CD14-positive monocyte (primary cell): Measurements from ENCODE around the gene CNTNAP2. TPM values are rescaled to one million over a fixed set of nuclear protein-coding genes. Genes with fewer than 3 reads are reported as not detected.

Experiments used
- DNase-seq, 3 donors: peaks; one replicate each; pipeline ENCODE4 v3.0.0-alpha.2; 2011 to 2022
- H2AFZ ChIP-seq: 2 replicates; pipeline ENCODE4 v1.6.0; 2012; ENCODE audit warnings: mild to moderate bottlenecking, low read depth, low read length, inconsistent platforms; ENCODE audit not compliant: insufficient read depth, poor library complexity, severe bottlenecking
- H3K27ac ChIP-seq, 2 donors: 1 replicate in 1 of 2; 2 replicates in 1 of 2; pipeline ENCODE4 v1.5.1; 2012 to 2013; ENCODE audit warnings: low read length in 2 of 2, control low read depth in 1 of 2, inconsistent platforms in 1 of 2, low read depth in 1 of 2, mild to moderate bottlenecking in 1 of 2
- H3K27me3 ChIP-seq, 2 donors: one replicate each; pipeline versions ENCODE4 v1.6.0 to v1.6.1; 2011 to 2013; ENCODE audit warnings: low read length in 2 of 2; ENCODE audit not compliant: control insufficient read depth in 2 of 2, insufficient read depth in 2 of 2
- H3K36me3 ChIP-seq, 2 donors: replicated peaks in 1 of 2; 1 replicate in 1 of 2; 2 replicates in 1 of 2; pipeline versions ENCODE4 v1.5.1 to v1.6.1; 2012 to 2013; ENCODE audit warnings: low read length in 2 of 2, control low read depth in 1 of 2, inconsistent platforms in 1 of 2, mild to moderate bottlenecking in 1 of 2; ENCODE audit not compliant: insufficient read depth in 2 of 2, control insufficient read depth in 1 of 2
- H3K4me1 ChIP-seq, 2 donors: 1 replicate in 1 of 2; 2 replicates in 1 of 2; pipeline versions ENCODE4 v1.5.1 to v1.6.1; 2012 to 2013; ENCODE audit warnings: low read length in 2 of 2, control low read depth in 1 of 2, inconsistent platforms in 1 of 2, mild to moderate bottlenecking in 1 of 2, moderate library complexity in 1 of 2; ENCODE audit not compliant: insufficient read depth in 2 of 2, control insufficient read depth in 1 of 2
- H3K4me2 ChIP-seq: replicated peaks from 2 replicates; pipeline ENCODE3; 2012; ENCODE audit warnings: low read length, moderate library complexity, mild to moderate bottlenecking; ENCODE audit not compliant: poor library complexity, severe bottlenecking; ENCODE audit errors: extremely low read depth
- H3K4me3 ChIP-seq, 3 experiments: fragments of 200-600 bp in 1 of 3; sonication (generic) in 1 of 3; replicated peaks in 1 of 3; 1 replicate in 2 of 3; 2 replicates in 1 of 3; pipeline ENCODE4 v1.5.1; 2011 to 2013; ENCODE audit warnings: low read length in 3 of 3, mild to moderate bottlenecking in 3 of 3, control low read depth in 2 of 3, low read depth in 2 of 3, inconsistent platforms in 1 of 3, moderate library complexity in 1 of 3
- H3K79me2 ChIP-seq: 2 replicates; pipeline ENCODE4 v1.6.0; 2012; ENCODE audit warnings: mild to moderate bottlenecking, control low read depth, inconsistent platforms, low read length, moderate library complexity; ENCODE audit not compliant: insufficient read depth
- H3K9ac ChIP-seq: 2 replicates; pipeline ENCODE4 v1.6.0; 2017; ENCODE audit warnings: low read length, mild to moderate bottlenecking; ENCODE audit not compliant: insufficient read depth, poor library complexity, severe bottlenecking
- H3K9me3 ChIP-seq, 2 donors: replicated peaks in 1 of 2; 1 replicate in 1 of 2; 2 replicates in 1 of 2; pipeline versions ENCODE4 v1.5.1 to v1.6.1; 2012 to 2013; ENCODE audit warnings: low read length in 2 of 2, control low read depth in 1 of 2; ENCODE audit not compliant: control insufficient read depth in 1 of 2, insufficient read depth in 1 of 2
- H4K20me1 ChIP-seq: 2 replicates; pipeline ENCODE4 v1.6.0; 2012; ENCODE audit warnings: mild to moderate bottlenecking, low read length, control low read depth, moderate library complexity; ENCODE audit not compliant: insufficient read depth
- H3K27ac Mint-ChIP-seq, 7 donors: one replicate each; pipeline ENCODE4 v1.8.0; 2020; ENCODE audit warnings: mild to moderate bottlenecking in 7 of 7, mixed read lengths in 7 of 7, moderate library complexity in 6 of 7, inconsistent platforms in 2 of 7
- H3K27me3 Mint-ChIP-seq, 3 donors: one replicate each; pipeline ENCODE4 v1.8.0; 2021 to 2022; ENCODE audit warnings: low read depth in 3 of 3, mild to moderate bottlenecking in 3 of 3, mixed read lengths in 3 of 3, moderate library complexity in 3 of 3, inconsistent platforms in 1 of 3
- H3K36me3 Mint-ChIP-seq, 2 donors: one replicate each; pipeline ENCODE4 v1.8.0; 2020; ENCODE audit warnings: mixed read lengths in 2 of 2, inconsistent platforms in 1 of 2, mild to moderate bottlenecking in 1 of 2
- H3K4me1 Mint-ChIP-seq: one replicate; pipeline ENCODE4 v1.8.0; 2020; ENCODE audit warnings: mild to moderate bottlenecking, mixed read lengths
- H3K4me3 Mint-ChIP-seq, 2 donors: one replicate each; pipeline ENCODE4 v1.8.0; 2020; ENCODE audit warnings: mild to moderate bottlenecking in 2 of 2, mixed read lengths in 2 of 2, moderate library complexity in 1 of 2
- H3K9me3 Mint-ChIP-seq, 7 donors: one replicate each; pipeline ENCODE4 v1.8.0; 2020 to 2022; ENCODE audit warnings: mixed read lengths in 7 of 7, mild to moderate bottlenecking in 6 of 7, moderate library complexity in 6 of 7, inconsistent platforms in 2 of 7
- WGBS: methylation state at CpG from one replicate; pipeline ENCODE4 v1.1.5; 2013; ENCODE audit warnings: missing lambda C conversion rate; ENCODE audit not compliant: insufficient coverage; 5-methylcytosine and 5-hydroxymethylcytosine counted together
- intact Hi-C, 2 donors: fragments of 100-400 bp; cut with micrococcal nuclease; formaldehyde crosslinking; loops; one replicate each; pipeline versions ENCODE4 v1.15.0 to v1.15.1; 2023
- polyA plus RNA-seq, 3 donors: library from polyadenylated mRNA; depleted of rRNA in 1 of 3; unstranded in 2 of 3; stranded (reverse) in 1 of 3; fragments of 300-500 nt in 2 of 3; fragments of >200 nt in 1 of 3; fragmentation: Illumina TruSeq in 2 of 3; gene quantifications; 1 replicate in 2 of 3; 2 replicates in 1 of 3; pipeline ENCODE4 v1.2.3, GENCODE V29; 2012 to 2021
- TF ChIP-seq, protein P1 (sequence below): fragments of 200-600 bp; IDR thresholded peaks from one replicate; pipeline ENCODE4 v1.8.0; 2022; ENCODE audit warnings: antibody characterized with exemption, mild to moderate bottlenecking

CNTNAP2 gene
- polyA plus RNA-seq, 3 donors: 0.01 TPM; not detected in 2

DNA sequence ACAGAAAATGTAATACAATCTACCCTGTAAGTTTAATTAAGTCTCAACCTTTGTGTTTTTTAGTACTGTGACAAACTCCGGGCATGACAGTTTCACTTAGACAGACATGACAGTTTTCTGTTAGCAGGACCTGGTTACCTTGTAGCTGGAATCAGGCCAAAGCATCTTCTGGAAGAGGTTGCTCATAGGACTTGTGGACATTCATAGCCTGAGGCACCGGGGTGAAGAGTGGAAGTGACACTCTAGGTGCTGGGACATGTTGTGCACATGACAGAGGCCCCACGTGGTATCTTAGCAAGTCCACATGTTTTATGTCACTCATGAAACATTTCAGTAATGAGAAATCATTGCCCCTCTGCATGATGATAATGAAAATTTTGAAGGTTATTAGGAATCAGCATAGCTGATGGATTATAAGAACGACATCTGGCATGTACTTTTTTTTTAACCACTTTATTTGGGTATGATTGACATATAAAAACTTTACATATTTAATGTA lies 441.4 kb downstream of the CNTNAP2 start:
- no peak overlapping the region for H3K9ac ChIP-seq
- H3K36me3 Mint-ChIP-seq: no peaks in the 10 kb centered on the region
- H3K4me1 ChIP-seq: no peaks in the 10 kb centered on the region
- no peak overlapping the region for H3K4me3 Mint-ChIP-seq
- H2AFZ ChIP-seq: no peak overlapping the region
- DNase-seq: no peak
- H3K9me3 Mint-ChIP-seq: peaks cover 0 to 3% (median 0%) of the 10 kb centered on the region in 7 donors
- H3K4me2 ChIP-seq: no peak overlapping the region
- intact Hi-C loops: no loop called here
- H4K20me1 ChIP-seq: no peaks in the 10 kb centered on the region
- no peaks in the 10 kb centered on the region for H3K27me3 Mint-ChIP-seq
- no peaks in the 10 kb centered on the region for H3K4me1 Mint-ChIP-seq
- no peaks in the 10 kb centered on the region for H3K79me2 ChIP-seq
- TF ChIP-seq, protein P1, sequence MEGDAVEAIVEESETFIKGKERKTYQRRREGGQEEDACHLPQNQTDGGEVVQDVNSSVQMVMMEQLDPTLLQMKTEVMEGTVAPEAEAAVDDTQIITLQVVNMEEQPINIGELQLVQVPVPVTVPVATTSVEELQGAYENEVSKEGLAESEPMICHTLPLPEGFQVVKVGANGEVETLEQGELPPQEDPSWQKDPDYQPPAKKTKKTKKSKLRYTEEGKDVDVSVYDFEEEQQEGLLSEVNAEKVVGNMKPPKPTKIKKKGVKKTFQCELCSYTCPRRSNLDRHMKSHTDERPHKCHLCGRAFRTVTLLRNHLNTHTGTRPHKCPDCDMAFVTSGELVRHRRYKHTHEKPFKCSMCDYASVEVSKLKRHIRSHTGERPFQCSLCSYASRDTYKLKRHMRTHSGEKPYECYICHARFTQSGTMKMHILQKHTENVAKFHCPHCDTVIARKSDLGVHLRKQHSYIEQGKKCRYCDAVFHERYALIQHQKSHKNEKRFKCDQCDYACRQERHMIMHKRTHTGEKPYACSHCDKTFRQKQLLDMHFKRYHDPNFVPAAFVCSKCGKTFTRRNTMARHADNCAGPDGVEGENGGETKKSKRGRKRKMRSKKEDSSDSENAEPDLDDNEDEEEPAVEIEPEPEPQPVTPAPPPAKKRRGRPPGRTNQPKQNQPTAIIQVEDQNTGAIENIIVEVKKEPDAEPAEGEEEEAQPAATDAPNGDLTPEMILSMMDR: no peak
- WGBS: 100% methylated on average over 1 of the region's 4 CpGs
- no peak overlapping the region for H3K4me3 ChIP-seq
- H3K27me3 ChIP-seq: no peaks in the 10 kb centered on the region
- no peak overlapping the region for H3K27ac ChIP-seq
- H3K36me3 ChIP-seq: no peaks in the 10 kb centered on the region
- no peaks in the 10 kb centered on the region for H3K9me3 ChIP-seq
- H3K27ac Mint-ChIP-seq: no peak overlapping the region

DNA sequence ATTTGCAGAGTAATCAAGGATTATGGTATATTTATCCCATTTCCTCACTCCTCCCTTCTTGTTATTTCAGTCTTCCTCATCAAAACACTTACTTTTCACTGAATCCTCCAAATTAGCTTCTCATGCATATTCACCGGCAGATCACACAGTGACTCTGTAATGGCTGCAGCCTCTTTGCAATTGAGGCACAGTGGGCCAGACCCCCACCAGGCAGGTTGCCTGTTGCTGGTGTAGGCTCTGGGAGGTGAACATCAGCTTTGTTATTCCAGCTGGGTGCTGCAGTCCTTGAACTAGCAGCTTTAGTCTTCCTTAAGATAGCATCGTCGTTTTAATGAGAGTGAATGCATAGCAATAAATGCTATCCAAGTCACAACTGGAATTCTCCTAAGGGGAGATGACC lies 449.3 kb downstream of the CNTNAP2 start:
- H3K4me1 Mint-ChIP-seq: no peaks in the 10 kb centered on the region
- H3K36me3 Mint-ChIP-seq: no peaks in the 10 kb centered on the region
- TF ChIP-seq, protein P1: no peak
- no peak overlapping the region for H2AFZ ChIP-seq
- peaks cover 0 to 3% (median 0%) of the 10 kb centered on the region in 7 donors for H3K9me3 Mint-ChIP-seq
- intact Hi-C loops: no loop called here
- no peaks in the 10 kb centered on the region for H3K27me3 Mint-ChIP-seq
- no peaks in the 10 kb centered on the region for H3K9me3 ChIP-seq
- H3K27ac ChIP-seq: no peak overlapping the region
- WGBS: 100% methylated on average over 2 of the region's 3 CpGs
- no peaks in the 10 kb centered on the region for H4K20me1 ChIP-seq
- H3K4me3 ChIP-seq: no peak overlapping the region
- no peak for DNase-seq
- no peak overlapping the region for H3K27ac Mint-ChIP-seq
- H3K27me3 ChIP-seq: no peaks in the 10 kb centered on the region
- H3K4me3 Mint-ChIP-seq: no peak overlapping the region
- no peaks in the 10 kb centered on the region for H3K36me3 ChIP-seq
- H3K4me1 ChIP-seq: no peaks in the 10 kb centered on the region
- H3K79me2 ChIP-seq: no peaks in the 10 kb centered on the region
- H3K4me2 ChIP-seq: no peak overlapping the region
- H3K9ac ChIP-seq: no peak overlapping the region
